Fibroblast of lung (primary cell): ENCODE data around the gene C11orf52. TPM values are rescaled to one million over a fixed set of nuclear protein-coding genes. Genes with fewer than 3 reads are reported as not detected.

Source experiments
- DNase-seq, 2 donors: peaks; one replicate each; pipeline versions ENCODE4 v3.0.0 to v3.0.0-alpha.2; 2010; ENCODE audit warnings: low read depth in 2 of 2
- H2AFZ ChIP-seq: 2 replicates; pipeline ENCODE4 v1.5.1; 2012; ENCODE audit warnings: low read length, control low read depth, inconsistent platforms
- H3K27ac ChIP-seq: 2 replicates; pipeline ENCODE4 v1.5.1; 2011; ENCODE audit warnings: low read length, control low read depth; ENCODE audit not compliant: insufficient read depth
- H3K27me3 ChIP-seq: 2 replicates; pipeline ENCODE4 v1.5.1; 2011; ENCODE audit warnings: mild to moderate bottlenecking, low read length; ENCODE audit not compliant: control insufficient read depth, insufficient read depth
- H3K36me3 ChIP-seq: 2 replicates; pipeline ENCODE4 v1.5.1; 2011; ENCODE audit warnings: low read length; ENCODE audit not compliant: control insufficient read depth, insufficient read depth
- H3K4me1 ChIP-seq: 2 replicates; pipeline ENCODE4 v1.5.1; 2011; ENCODE audit warnings: low read length; ENCODE audit not compliant: control insufficient read depth, insufficient read depth; ENCODE audit errors: extremely low read depth
- H3K4me2 ChIP-seq: 2 replicates; pipeline ENCODE4 v1.5.1; 2011; ENCODE audit warnings: low read length, control low read depth; ENCODE audit not compliant: insufficient read depth; ENCODE audit errors: extremely low read depth
- H3K4me3 ChIP-seq, 4 experiments: fragments of 200-600 bp in 1 of 4; sonication (generic) in 1 of 4; replicated peaks in 1 of 4; 2 replicates each; pipeline ENCODE4 v1.5.1; 2011 to 2016; ENCODE audit warnings: low read length in 4 of 4, low read depth in 3 of 4, mild to moderate bottlenecking in 3 of 4, control low read depth in 2 of 4, inconsistent platforms in 1 of 4, mixed read lengths in 1 of 4; ENCODE audit not compliant: insufficient read depth in 1 of 4; ENCODE audit errors: control extremely low read depth in 1 of 4
- H3K79me2 ChIP-seq: 2 replicates; pipeline ENCODE4 v1.5.1; 2012; ENCODE audit warnings: mild to moderate bottlenecking, low read length, inconsistent platforms; ENCODE audit not compliant: control insufficient read depth, insufficient read depth
- H3K9ac ChIP-seq: 2 replicates; pipeline ENCODE4 v1.5.1; 2011; ENCODE audit warnings: mild to moderate bottlenecking, low read length, control low read depth; ENCODE audit not compliant: insufficient read depth
- H3K9me3 ChIP-seq: 2 replicates; pipeline ENCODE4 v1.5.1; 2012; ENCODE audit warnings: low read depth, low read length; ENCODE audit not compliant: control insufficient read depth, insufficient read depth
- H4K20me1 ChIP-seq: 2 replicates; pipeline ENCODE4 v1.5.1; 2011; ENCODE audit warnings: low read length; ENCODE audit not compliant: control insufficient read depth, insufficient read depth; ENCODE audit errors: extremely low read depth
- EZH2 ChIP-seq: IDR thresholded peaks from 2 replicates; pipeline ENCODE4 v1.5.1; 2012; ENCODE audit warnings: low read length, control low read depth, mild to moderate bottlenecking; ENCODE audit errors: missing control alignments
- polyA plus RNA-seq, 2 donors: library from polyadenylated mRNA; depleted of rRNA in 1 of 2; stranded (reverse) in 1 of 2; unstranded in 1 of 2; fragments of >200 nt; gene quantifications; 2 replicates each; pipeline ENCODE4 v1.2.1, GENCODE V29; 2011 to 2012; ENCODE audit warnings: missing spikeins in 1 of 2
- total RNA-seq: library from RNA; depleted of rRNA; stranded (reverse); fragments of >200 nt; gene quantifications from 2 replicates; pipeline ENCODE4 v1.2.1, GENCODE V29; 2014
- TF ChIP-seq, protein P1 (sequence below), 2 donors: IDR thresholded peaks in 1 of 2; conservative IDR thresholded peaks in 1 of 2; 1 replicate in 1 of 2; 2 replicates in 1 of 2; pipeline ENCODE4 v1.5.1; 2011 to 2012; ENCODE audit warnings: low read length in 2 of 2, control low read depth in 1 of 2, inconsistent platforms in 1 of 2, low read depth in 1 of 2, mild to moderate bottlenecking in 1 of 2

Gene C11orf52
- total and polyA plus RNA-seq, 2 donors (not counting 1 experiment from before 2014, with no cell fraction given), result 0.99 to 1.3 TPM

- H3K27me3 ChIP-seq, result no peaks in the 10 kb centered on the region
- no peaks in the 10 kb centered on the region for H3K36me3 ChIP-seq
- H3K4me1 ChIP-seq, result peaks cover 3% of the 10 kb centered on the region
- DNase-seq, result no peak
- H4K20me1 ChIP-seq, result no peaks in the 10 kb centered on the region
- no peaks in the 10 kb centered on the region for H3K79me2 ChIP-seq
- no peak overlapping the region for H3K9ac ChIP-seq
- H3K4me3 ChIP-seq, result peak overlapping the region in 2 of 4 experiments; percentile 24 to 85
- H3K27ac ChIP-seq, result no peak overlapping the region
- no peaks in the 10 kb centered on the region for H3K9me3 ChIP-seq
- peak overlapping the region; percentile 67 for H2AFZ ChIP-seq
- peak overlapping the region; percentile 55 for H3K4me2 ChIP-seq
- no peak for TF ChIP-seq EZH2
- TF ChIP-seq, protein P1, sequence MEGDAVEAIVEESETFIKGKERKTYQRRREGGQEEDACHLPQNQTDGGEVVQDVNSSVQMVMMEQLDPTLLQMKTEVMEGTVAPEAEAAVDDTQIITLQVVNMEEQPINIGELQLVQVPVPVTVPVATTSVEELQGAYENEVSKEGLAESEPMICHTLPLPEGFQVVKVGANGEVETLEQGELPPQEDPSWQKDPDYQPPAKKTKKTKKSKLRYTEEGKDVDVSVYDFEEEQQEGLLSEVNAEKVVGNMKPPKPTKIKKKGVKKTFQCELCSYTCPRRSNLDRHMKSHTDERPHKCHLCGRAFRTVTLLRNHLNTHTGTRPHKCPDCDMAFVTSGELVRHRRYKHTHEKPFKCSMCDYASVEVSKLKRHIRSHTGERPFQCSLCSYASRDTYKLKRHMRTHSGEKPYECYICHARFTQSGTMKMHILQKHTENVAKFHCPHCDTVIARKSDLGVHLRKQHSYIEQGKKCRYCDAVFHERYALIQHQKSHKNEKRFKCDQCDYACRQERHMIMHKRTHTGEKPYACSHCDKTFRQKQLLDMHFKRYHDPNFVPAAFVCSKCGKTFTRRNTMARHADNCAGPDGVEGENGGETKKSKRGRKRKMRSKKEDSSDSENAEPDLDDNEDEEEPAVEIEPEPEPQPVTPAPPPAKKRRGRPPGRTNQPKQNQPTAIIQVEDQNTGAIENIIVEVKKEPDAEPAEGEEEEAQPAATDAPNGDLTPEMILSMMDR (conservative IDR thresholded peaks at IDR 0.05 in 1 of 2, IDR thresholded peaks at IDR 0.05 in 1 of 2; ENCODE audit: low read depth in 1 of 2, low read length in 2 of 2), result no peak
Measured at GRCh38 chr11:111976119-111976766, 57.5 kb downstream of the C11orf52 start.

Other genes starting within 250 kb of the C11orf52 start
- gene PPP2R1B, start 152.5 kb upstream of the C11orf52 start, total RNA-seq, result 20.8 and 43.1 TPM in 2 replicates
- gene PPP2R1B, start 152.5 kb upstream of the C11orf52 start, polyA plus RNA-seq, result 35.8 and 40.3 TPM in 2 replicates
- 26.5 and 30.9 TPM in 2 replicates for gene ALG9, start 47.3 kb upstream of the C11orf52 start, total RNA-seq
- gene ALG9, start 47.3 kb upstream of the C11orf52 start, polyA plus RNA-seq, result 33.4 and 43.8 TPM in 2 replicates
- 1.8 and 2.6 TPM in 2 replicates for gene FDXACB1, start 39.7 kb upstream of the C11orf52 start, total RNA-seq
- gene FDXACB1, start 39.7 kb upstream of the C11orf52 start, polyA plus RNA-seq, result 1.7 and 3.4 TPM in 2 replicates
- 16.9 and 19.3 TPM in 2 replicates for gene CFAP68, start 39.4 kb upstream of the C11orf52 start, total RNA-seq
- 21.1 and 23.0 TPM in 2 replicates for gene CFAP68, start 39.4 kb upstream of the C11orf52 start, polyA plus RNA-seq
- 28.5 and 51.2 TPM in 2 replicates for gene CRYAB, start 7.1 kb upstream of the C11orf52 start, total RNA-seq
- gene CRYAB, start 7.1 kb upstream of the C11orf52 start, polyA plus RNA-seq, result 30.0 and 48.1 TPM in 2 replicates
- gene HSPB2, start 6.2 kb upstream of the C11orf52 start, total RNA-seq, result 2.1 and 2.8 TPM in 2 replicates
- 0.94 and 2.5 TPM in 2 replicates for gene HSPB2, start 6.2 kb upstream of the C11orf52 start, polyA plus RNA-seq
- 18.2 and 19.8 TPM in 2 replicates for gene DIXDC1, start 18.4 kb downstream of the C11orf52 start, total RNA-seq
- gene DIXDC1, start 18.4 kb downstream of the C11orf52 start, polyA plus RNA-seq, result 8.4 and 14.3 TPM in 2 replicates
- gene DLAT, start 106.5 kb downstream of the C11orf52 start, total RNA-seq, result 26.2 and 33.9 TPM in 2 replicates
- 37.8 and 48.8 TPM in 2 replicates for gene DLAT, start 106.5 kb downstream of the C11orf52 start, polyA plus RNA-seq
- gene PIH1D2, start 155.1 kb downstream of the C11orf52 start, total RNA-seq, result 1.5 TPM in 2 replicates
- gene PIH1D2, start 155.1 kb downstream of the C11orf52 start, polyA plus RNA-seq, result 1.7 and 1.9 TPM in 2 replicates
- 25.8 and 26.2 TPM in 2 replicates for gene NKAPD1, start 155.4 kb downstream of the C11orf52 start, total RNA-seq
- 24.1 and 27.5 TPM in 2 replicates for gene NKAPD1, start 155.4 kb downstream of the C11orf52 start, polyA plus RNA-seq
- gene TIMM8B, start 167.8 kb downstream of the C11orf52 start, total RNA-seq, result 46.7 and 55.3 TPM in 2 replicates
- gene TIMM8B, start 167.8 kb downstream of the C11orf52 start, polyA plus RNA-seq, result 61.7 and 75.3 TPM in 2 replicates
- 186 and 203 TPM in 2 replicates for gene SDHD, start 168.0 kb downstream of the C11orf52 start, total RNA-seq
- gene SDHD, start 168.0 kb downstream of the C11orf52 start, polyA plus RNA-seq, result 148 and 176 TPM in 2 replicates
- gene IL18, start 245.2 kb downstream of the C11orf52 start, total RNA-seq, result 0.17 and 0.26 TPM in 2 replicates
- 0.23 and 0.77 TPM in 2 replicates for gene IL18, start 245.2 kb downstream of the C11orf52 start, polyA plus RNA-seq
- gene TEX12, start 248.5 kb downstream of the C11orf52 start, total RNA-seq, result 0.17 TPM in 1 of 2 replicates, not detected in the other
- 0.09 TPM in 1 of 2 replicates, not detected in the other for gene TEX12, start 248.5 kb downstream of the C11orf52 start, polyA plus RNA-seq